Fibroblast of the aortic adventitia (primary cell): ENCODE measurements around the gene RCAN2. TPM values are rescaled to one million over a fixed set of nuclear protein-coding genes. Genes with fewer than 3 reads are reported as not detected.

Experiments
- DNase-seq: peaks from one replicate; pipeline ENCODE4 v3.0.0-alpha.2; 2010; ENCODE audit warnings: low read depth
- H3K4me3 ChIP-seq: 2 replicates; pipeline ENCODE4 v1.5.1; 2011; ENCODE audit warnings: low read depth, mild to moderate bottlenecking, control low read depth, low read length, moderate library complexity
- total RNA-seq: library from RNA; depleted of rRNA; stranded (reverse); fragments of >200 nt; gene quantifications from 2 replicates; pipeline ENCODE4 v1.2.3, GENCODE V29; 2012; ENCODE audit warnings: low replicate concordance
- TF ChIP-seq, protein P1 (sequence below): IDR thresholded peaks from 2 replicates; pipeline ENCODE4 v1.5.1; 2011; ENCODE audit warnings: mild to moderate bottlenecking, low read length, control low read depth, inconsistent platforms; ENCODE audit not compliant: insufficient read depth

Gene RCAN2
- total RNA-seq, 1 donor = 8.0 TPM

DNA sequence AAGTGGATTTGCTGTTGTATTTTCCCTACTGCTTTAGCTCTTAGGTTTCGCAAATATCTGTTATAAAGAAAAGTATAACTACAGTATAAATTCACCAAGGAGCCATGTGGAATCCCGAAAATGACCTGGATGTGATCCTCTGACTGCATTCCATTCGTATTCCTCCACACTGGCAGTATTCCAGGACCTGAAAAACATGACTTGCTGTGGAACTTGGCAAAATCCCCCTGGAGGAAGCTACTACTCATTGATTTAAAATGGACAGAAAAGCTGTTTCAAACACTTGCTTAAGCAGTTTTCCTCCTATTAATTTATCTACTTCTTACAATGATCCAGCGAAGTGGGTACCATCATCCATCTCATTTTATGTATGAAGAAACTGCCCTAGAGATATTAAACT is 307.1 kb downstream of the RCAN2 start:
- peak; percentile 96 for DNase-seq
- TF ChIP-seq, protein P1, sequence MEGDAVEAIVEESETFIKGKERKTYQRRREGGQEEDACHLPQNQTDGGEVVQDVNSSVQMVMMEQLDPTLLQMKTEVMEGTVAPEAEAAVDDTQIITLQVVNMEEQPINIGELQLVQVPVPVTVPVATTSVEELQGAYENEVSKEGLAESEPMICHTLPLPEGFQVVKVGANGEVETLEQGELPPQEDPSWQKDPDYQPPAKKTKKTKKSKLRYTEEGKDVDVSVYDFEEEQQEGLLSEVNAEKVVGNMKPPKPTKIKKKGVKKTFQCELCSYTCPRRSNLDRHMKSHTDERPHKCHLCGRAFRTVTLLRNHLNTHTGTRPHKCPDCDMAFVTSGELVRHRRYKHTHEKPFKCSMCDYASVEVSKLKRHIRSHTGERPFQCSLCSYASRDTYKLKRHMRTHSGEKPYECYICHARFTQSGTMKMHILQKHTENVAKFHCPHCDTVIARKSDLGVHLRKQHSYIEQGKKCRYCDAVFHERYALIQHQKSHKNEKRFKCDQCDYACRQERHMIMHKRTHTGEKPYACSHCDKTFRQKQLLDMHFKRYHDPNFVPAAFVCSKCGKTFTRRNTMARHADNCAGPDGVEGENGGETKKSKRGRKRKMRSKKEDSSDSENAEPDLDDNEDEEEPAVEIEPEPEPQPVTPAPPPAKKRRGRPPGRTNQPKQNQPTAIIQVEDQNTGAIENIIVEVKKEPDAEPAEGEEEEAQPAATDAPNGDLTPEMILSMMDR = peak; percentile 24
- H3K4me3 ChIP-seq = no peak overlapping the region

- TF ChIP-seq, protein P1 = no peak
- no peak for DNase-seq
- H3K4me3 ChIP-seq = no peak overlapping the region
Measured at GRCh38 chr6:46175976-46176375, 315.3 kb downstream of the RCAN2 start.

- DNase-seq = no peak
- TF ChIP-seq, protein P1 = no peak
- H3K4me3 ChIP-seq = no peak overlapping the region
Measured at GRCh38 chr6:46175446-46175845, 315.8 kb downstream of the RCAN2 start.

GRCh38 chr6:46174904-46175303 is 316.3 kb downstream of the RCAN2 start:
- TF ChIP-seq, protein P1 = no peak
- no peak for DNase-seq
- no peak overlapping the region for H3K4me3 ChIP-seq

DNA sequence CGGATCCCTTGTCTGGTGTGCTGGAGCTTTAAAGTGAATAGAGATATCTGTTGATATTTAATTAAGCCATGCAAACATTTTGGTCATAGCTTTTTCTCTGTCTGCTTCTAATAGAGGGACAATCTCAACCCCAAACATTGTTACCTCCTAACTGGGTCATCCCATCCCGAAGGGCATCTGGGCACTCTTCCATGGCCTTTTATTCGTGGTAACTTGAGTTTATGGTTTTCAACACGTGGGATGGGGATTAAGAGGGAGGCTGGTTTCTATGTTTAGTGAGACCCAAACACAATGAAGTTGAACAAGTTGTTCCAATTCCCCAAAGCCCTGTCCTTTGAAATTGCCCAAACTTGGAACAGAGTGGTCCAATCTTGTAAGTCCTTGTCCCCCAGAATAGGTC is 319.1 kb downstream of the RCAN2 start:
- TF ChIP-seq, protein P1 = no peak
- no peak for DNase-seq
- no peak overlapping the region for H3K4me3 ChIP-seq

Other genes with a start within 250 kb of the RCAN2 start
- 0.63 and 4.7 TPM in 2 replicates for gene CYP39A1, start 161.4 kb upstream of the RCAN2 start, total RNA-seq
- gene SLC25A27, start 161.5 kb upstream of the RCAN2 start, total RNA-seq = 6.2 and 27.3 TPM in 2 replicates
- gene TDRD6, start 196.4 kb upstream of the RCAN2 start, total RNA-seq = 0.18 and 1.8 TPM in 2 replicates
- 7.8 TPM in 1 of 2 replicates, not detected in the other for gene PLA2G7, start 243.9 kb upstream of the RCAN2 start, total RNA-seq